ENCODE data around the gene ILK.

- TF ChIP-seq MYC (IDR thresholded peaks at IDR 0.05; ENCODE audit: insufficient read depth, insufficient read length, insufficient replicate concordance, low read length, severe bottlenecking) (no peak), RFX5 (IDR thresholded peaks at IDR 0.05; ENCODE audit: low read depth, low read length) (no peak), BHLHE40 (IDR thresholded peaks at IDR 0.05; ENCODE audit: borderline replicate concordance in 1 of 2, low read depth in 2 of 2, low read length in 1 of 2) (no peak), POLR2A (IDR thresholded peaks at IDR 0.05; ENCODE audit: low read depth, low read length) (no peak), CTCF (IDR thresholded peaks at IDR 0.05 in 2 of 3, conservative IDR thresholded peaks at IDR 0.05 in 1 of 3; ENCODE audit: control insufficient read depth in 2 of 3, extremely low read depth in 1 of 3, insufficient read depth in 1 of 3, low read depth in 3 of 3, low read length in 3 of 3) (no peak), RAD51 (IDR thresholded peaks at IDR 0.05) (no peak), GABPA (IDR thresholded peaks at IDR 0.05; ENCODE audit: low read depth) (no peak)
Measured at GRCh38 chr11:6611963-6612212, 8.3 kb downstream of the ILK start.

All from GM12878 (cell line).